GM12801 (cell line): Measurements from ENCODE around the gene APP.

ENCODE experiments used
- CTCF ChIP-seq: IDR thresholded peaks from one replicate; pipeline ENCODE4 v1.5.1; 2011; ENCODE audit warnings: control low read depth; ENCODE audit not compliant: insufficient read length; ENCODE audit errors: extremely low read depth

The APP gene

GRCh38 chr21:26170471-26171257, at the start of gene APP:
TSS of gene APP (minus strand) at chr21:26170770. CDS start at chr21:26170620, 150 bp downstream.
- no peak for TF ChIP-seq CTCF

GRCh38 chr21:26212220-26212619, 41.6 kb upstream of the APP start:
- no peak for TF ChIP-seq CTCF

GRCh38 chr21:26210614-26211013, 40.0 kb upstream of the APP start:
- TF ChIP-seq CTCF: no peak

GRCh38 chr21:26207021-26207420, 36.5 kb upstream of the APP start:
- no peak for TF ChIP-seq CTCF

GRCh38 chr21:26199456-26199855, 28.9 kb upstream of the APP start:
- no peak for TF ChIP-seq CTCF

GRCh38 chr21:26195708-26196107, 25.1 kb upstream of the APP start:
- no peak for TF ChIP-seq CTCF

- TF ChIP-seq CTCF: no peak
These were observed 24.3 kb upstream of the APP start for GRCh38 chr21:26194811-26195251.
